Progenitor cell of endocrine pancreas (in vitro differentiated cells): ENCODE data around the gene PPP2R3B. TPM values are rescaled to one million over a fixed set of nuclear protein-coding genes. Genes with fewer than 3 reads are reported as not detected.
A peak's percentile ranks its signal among the peaks of the same experiment; 100 is the strongest.

Experiments used
- DNase-seq: peaks from one replicate; pipeline ENCODE4 v3.0.0; 2021; ENCODE audit warnings: low spot score; ENCODE audit not compliant: unreplicated experiment
- H3K27ac Mint-ChIP-seq: 2 replicates; pipeline ENCODE4 v1.8.0; 2021; ENCODE audit warnings: mild to moderate bottlenecking, moderate library complexity, mixed read lengths
- H3K27me3 Mint-ChIP-seq: 2 replicates; pipeline ENCODE4 v1.8.0; 2021; ENCODE audit warnings: mixed read lengths
- H3K36me3 Mint-ChIP-seq: 2 replicates; pipeline ENCODE4 v1.8.0; 2022; ENCODE audit warnings: mixed read lengths; ENCODE audit not compliant: insufficient read depth
- H3K4me1 Mint-ChIP-seq: 2 replicates; pipeline ENCODE4 v1.8.0; 2021; ENCODE audit warnings: low read depth, mixed read lengths
- H3K4me3 Mint-ChIP-seq: 2 replicates; pipeline ENCODE4 v1.8.0; 2021; ENCODE audit warnings: low read depth, mild to moderate bottlenecking, moderate library complexity, mixed read lengths
- H3K9me3 Mint-ChIP-seq: 2 replicates; pipeline ENCODE4 v1.8.0; 2021; ENCODE audit warnings: low read depth, mixed read lengths
- CTCF ChIP-seq: fragments of 200-600 bp; sonication (generic); IDR thresholded peaks from one replicate; pipeline ENCODE4 v1.5.0; 2021; ENCODE audit warnings: antibody characterized with exemption, mild to moderate bottlenecking; ENCODE audit not compliant: unreplicated experiment
- total RNA-seq: library from RNA; stranded (reverse); gene quantifications from 2 replicates; pipeline ENCODE4 v1.2.1, GENCODE V29; 2021

PPP2R3B gene
- total RNA-seq, 1 donor from 2014 or later, result 72.6 TPM

- H3K36me3 Mint-ChIP-seq, result peaks cover 7% of the 10 kb centered on the region
- peaks cover 4% of the 10 kb centered on the region for H3K9me3 Mint-ChIP-seq
- TF ChIP-seq CTCF, result peak; percentile 12
- H3K4me3 Mint-ChIP-seq, result no peak overlapping the region
- peaks cover 14% of the 10 kb centered on the region for H3K27me3 Mint-ChIP-seq
- no peak for DNase-seq
- H3K27ac Mint-ChIP-seq, result peak overlapping the region; percentile 24
- peaks cover 2% of the 10 kb centered on the region for H3K4me1 Mint-ChIP-seq
Measured at GRCh38 chrX:413322-414201, 26.9 kb upstream of the PPP2R3B start.

- no peak for TF ChIP-seq CTCF
- Mint-ChIP-seq H3K9me3 (peaks cover 4% of the 10 kb centered on the region), H3K27ac (no peak overlapping the region), H3K4me1 (peaks cover 2% of the 10 kb centered on the region), H3K27me3 (peaks cover 14% of the 10 kb centered on the region), H3K4me3 (no peak overlapping the region), H3K36me3 (peaks cover 8% of the 10 kb centered on the region)
- DNase-seq, result no peak
Measured at GRCh38 chrX:410296-410695, 23.6 kb upstream of the PPP2R3B start.

DNA sequence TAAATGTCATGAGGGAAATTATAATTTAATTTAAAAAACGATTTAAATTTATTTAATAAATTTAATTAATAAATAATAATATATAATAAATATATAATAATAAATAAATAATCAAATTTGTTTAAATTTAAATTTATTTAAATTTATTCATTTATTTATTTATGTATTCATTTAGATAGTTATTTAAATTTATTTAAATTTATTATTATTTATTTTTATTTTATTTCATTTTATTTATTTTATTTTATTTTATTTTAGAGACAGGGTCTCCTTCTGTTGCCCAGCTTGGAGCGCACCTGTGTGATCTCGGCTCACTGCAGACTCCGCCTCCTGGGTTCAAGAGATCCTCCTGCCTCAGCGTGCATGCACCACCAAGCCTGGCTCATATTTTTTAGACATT, 18.4 kb upstream of the PPP2R3B start:
- no peak overlapping the region for H3K4me3 Mint-ChIP-seq
- peaks cover 4% of the 10 kb centered on the region for H3K9me3 Mint-ChIP-seq
- no peak for TF ChIP-seq CTCF
- no peaks in the 10 kb centered on the region for H3K27me3 Mint-ChIP-seq
- DNase-seq, result no peak
- H3K4me1 Mint-ChIP-seq, result no peaks in the 10 kb centered on the region
- H3K27ac Mint-ChIP-seq, result no peak overlapping the region
- H3K36me3 Mint-ChIP-seq, result peaks cover 6% of the 10 kb centered on the region

GRCh38 chrX:404656-405055, 17.9 kb upstream of the PPP2R3B start:
- TF ChIP-seq CTCF, result no peak
- DNase-seq, result no peak
- Mint-ChIP-seq H3K4me3 (no peak overlapping the region), H3K4me1 (no peaks in the 10 kb centered on the region), H3K36me3 (peaks cover 6% of the 10 kb centered on the region), H3K27ac (no peak overlapping the region), H3K9me3 (peaks cover 4% of the 10 kb centered on the region), H3K27me3 (no peaks in the 10 kb centered on the region)

- no peaks in the 10 kb centered on the region for H3K9me3 Mint-ChIP-seq
- H3K27ac Mint-ChIP-seq, result peak overlapping the region; percentile 23
- H3K4me1 Mint-ChIP-seq, result no peaks in the 10 kb centered on the region
- H3K27me3 Mint-ChIP-seq, result no peaks in the 10 kb centered on the region
- TF ChIP-seq CTCF, result no peak
- no peak for DNase-seq
- H3K4me3 Mint-ChIP-seq, result no peak overlapping the region
- peaks cover 1% of the 10 kb centered on the region for H3K36me3 Mint-ChIP-seq
Measured at GRCh38 chrX:402857-403256, 16.1 kb upstream of the PPP2R3B start.
